Measurements from ENCODE around the gene PNLIP.

DNA sequence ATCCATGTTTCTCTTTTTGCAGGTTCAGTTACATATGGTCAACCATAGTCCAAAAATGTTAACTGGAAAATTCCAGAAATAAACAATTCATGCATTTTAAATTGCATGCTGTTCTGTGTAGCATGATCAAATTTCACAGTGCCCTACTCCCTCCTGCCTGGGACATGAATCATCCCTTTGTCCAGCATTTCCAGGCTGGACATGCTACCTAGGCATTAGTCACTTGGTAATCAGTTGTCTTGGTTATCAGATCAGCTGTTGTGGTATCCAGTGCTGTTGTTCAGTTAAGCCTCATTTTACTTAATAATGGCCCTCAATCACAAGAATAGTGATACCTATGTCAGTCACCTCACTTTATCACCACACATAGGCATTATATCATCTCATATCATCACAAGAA, 7.3 kb upstream of the PNLIP start:
- TF ChIP-seq CTCF (IDR thresholded peaks at IDR 0.05) = no peak
- no peak for TF ChIP-seq POLR2A (IDR thresholded peaks at IDR 0.05)
